Sigmoid colon (tissue), 7 donors: ENCODE data around the gene SNX21. TPM values are rescaled to one million over a fixed set of nuclear protein-coding genes. Genes with fewer than 3 reads are reported as not detected.

Source experiments
- DNase-seq: peaks from one replicate; pipeline ENCODE4 v3.0.0-alpha.2; 2019
- H3K27ac ChIP-seq, 4 donors: fragments of 200-600 bp; sonication (generic); one replicate each; pipeline ENCODE4 v1.5.1; 2016 to 2019; ENCODE audit warnings: mild to moderate bottlenecking in 1 of 4
- H3K27me3 ChIP-seq, 3 donors: fragments of 200-600 bp; sonication (generic); one replicate each; pipeline ENCODE4 v1.5.1; 2019; ENCODE audit warnings: mild to moderate bottlenecking in 1 of 3
- H3K36me3 ChIP-seq, 4 donors: fragments of 200-600 bp; sonication (generic); one replicate each; pipeline ENCODE4 v1.5.1; 2016 to 2019
- H3K4me1 ChIP-seq, 4 donors: fragments of 200-600 bp; sonication (generic); one replicate each; pipeline ENCODE4 v1.5.1; 2017 to 2019
- H3K4me3 ChIP-seq, 4 donors: fragments of 200-600 bp; sonication (generic); one replicate each; pipeline ENCODE4 v1.5.1; 2017 to 2019; ENCODE audit warnings: mild to moderate bottlenecking in 2 of 4, moderate library complexity in 1 of 4
- H3K9me3 ChIP-seq, 4 donors: fragments of 200-600 bp in 3 of 4; sonication (generic) in 3 of 4; one replicate each; pipeline versions ENCODE4 v1.5.1 to v1.6.1; 2013 to 2019
- EP300 ChIP-seq, 4 donors: sonication (generic); formaldehyde crosslinking; IDR thresholded peaks; one replicate each; pipeline ENCODE4 v1.6.1; 2017; ENCODE audit warnings: antibody characterized with exemption in 4 of 4
- POLR2A ChIP-seq, 2 donors: fragments of 450-650 bp; IDR thresholded peaks; one replicate each; pipeline ENCODE4 v1.6.1; 2016; ENCODE audit warnings: antibody characterized with exemption in 2 of 2, mild to moderate bottlenecking in 2 of 2, moderate library complexity in 2 of 2
- POLR2AphosphoS5 ChIP-seq, 4 donors: sonication (generic); formaldehyde crosslinking; IDR thresholded peaks; one replicate each; pipeline ENCODE4 v1.6.1; 2017; ENCODE audit warnings: antibody characterized with exemption in 4 of 4
- WGBS, 2 donors: extraction: QIAGEN DNeasy Blood & Tissue Kit; methylation state at CpG; one replicate each; pipeline ENCODE4 v1.1.7; 2013; 5-methylcytosine and 5-hydroxymethylcytosine counted together
- intact Hi-C: fragments of 100-400 bp; cut with DNase I; formaldehyde crosslinking; loops from one replicate; pipeline ENCODE4 v1.15.1; 2023
- polyA plus RNA-seq, 3 donors: library from polyadenylated mRNA; stranded (reverse); fragments of 200-250 nt; gene quantifications; one replicate each; pipeline ENCODE4 v1.2.3, GENCODE V29; 2013
- total RNA-seq, 4 donors: library from RNA; depleted of rRNA; stranded (reverse); fragments of >200 nt; gene quantifications; one replicate each; pipeline ENCODE4 v1.1.0, GENCODE V29; 2016
- TF ChIP-seq, protein P1 (sequence below), 4 experiments: fragments of 450-650 bp in 3 of 4; fragments of 200-600 bp in 1 of 4; IDR thresholded peaks; one replicate each; pipeline ENCODE4 v1.5.1; 2016 to 2019; ENCODE audit warnings: antibody characterized with exemption in 4 of 4, mild to moderate bottlenecking in 3 of 4, moderate library complexity in 2 of 4
- donor health status: healthy with polysubstance abuse.
- donor health status: Bipolar disorder and iron deficiency.
- donor health status: healthy.

SNX21 gene
- total and polyA plus RNA-seq, 7 donors, result 10.4 to 82.5 (median 46.7) TPM

DNA sequence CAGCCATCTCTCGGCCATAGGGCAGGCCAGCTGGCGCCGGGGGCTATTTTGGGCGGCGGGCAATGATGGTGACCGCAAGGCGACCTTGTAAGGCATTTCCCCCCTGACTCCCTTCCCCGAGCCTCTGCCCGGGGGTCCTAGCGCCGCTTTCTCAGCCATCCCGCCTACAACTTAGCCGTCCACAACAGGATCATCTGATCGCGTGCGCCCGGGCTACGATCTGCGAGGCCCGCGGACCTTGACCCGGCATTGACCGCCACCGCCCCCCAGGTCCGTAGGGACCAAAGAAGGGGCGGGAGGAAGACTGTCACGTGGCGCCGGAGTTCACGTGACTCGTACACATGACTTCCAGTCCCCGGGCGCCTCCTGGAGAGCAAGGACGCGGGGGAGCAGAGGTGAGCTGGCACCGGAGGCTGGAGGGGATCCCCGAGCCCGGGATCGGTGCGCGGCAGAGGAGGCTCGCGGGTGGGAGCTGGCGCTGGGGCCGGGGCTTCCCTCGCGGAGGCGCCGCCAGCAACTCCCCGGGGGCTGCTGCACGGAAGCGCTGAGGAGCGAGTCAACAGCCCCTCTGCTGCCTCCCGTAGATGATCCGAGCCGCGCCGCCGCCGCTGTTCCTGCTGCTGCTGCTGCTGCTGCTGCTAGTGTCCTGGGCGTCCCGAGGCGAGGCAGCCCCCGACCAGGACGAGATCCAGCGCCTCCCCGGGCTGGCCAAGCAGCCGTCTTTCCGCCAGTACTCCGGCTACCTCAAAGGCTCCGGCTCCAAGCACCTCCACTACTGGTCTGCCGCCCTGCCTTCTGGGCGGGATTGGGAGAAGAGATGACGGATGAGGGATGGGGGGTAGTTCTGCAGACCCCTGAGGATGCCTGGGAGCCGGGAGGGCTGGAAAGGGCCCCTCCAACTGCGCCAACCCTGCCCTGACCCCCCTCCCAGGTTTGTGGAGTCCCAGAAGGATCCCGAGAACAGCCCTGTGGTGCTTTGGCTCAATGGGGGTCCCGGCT is 57.7 kb downstream of the SNX21 start, which contains the start of the genes CTSA and NEURL2:
Gene CTSA (plus strand): TSS at position 351 of the 999 bp plus-strand sequence. CDS start 234 bp downstream, at position 585.
Gene NEURL2 (minus strand): TSS at position 224 of the 999 bp plus-strand sequence. CDS start 217 bp downstream, at position 7.
- Histone ChIP-seq H3K27ac (peak within 1 kb of the TSS; percentile 89 to 93 (median 91)), H3K4me3 (peak within 1 kb of the TSS; percentile 57 to 95 (median 81)), H3K4me1 (peaks cover 0 to 40% (median 29%) of the 10 kb centered on the region in 4 donors), H3K9me3 (no peaks in the 10 kb centered on the region), H3K27me3 (no peaks in the 10 kb centered on the region), H3K36me3 (peaks cover 7 to 53% (median 22%) of the 10 kb centered on the region in 4 donors)
- WGBS, 2 donors, result 0 to 1% methylated on average over 78 of the region's 78 CpGs
- TF ChIP-seq POLR2AphosphoS5 (IDR thresholded peaks at IDR 0.05) (peak; percentile 70 to 93 (median 86)), EP300 (IDR thresholded peaks at IDR 0.05) (peak in 1 of 4 donors; percentile 23), POLR2A (IDR thresholded peaks at IDR 0.05) (peak; percentile 32 to 42)
- TF ChIP-seq, protein P1, sequence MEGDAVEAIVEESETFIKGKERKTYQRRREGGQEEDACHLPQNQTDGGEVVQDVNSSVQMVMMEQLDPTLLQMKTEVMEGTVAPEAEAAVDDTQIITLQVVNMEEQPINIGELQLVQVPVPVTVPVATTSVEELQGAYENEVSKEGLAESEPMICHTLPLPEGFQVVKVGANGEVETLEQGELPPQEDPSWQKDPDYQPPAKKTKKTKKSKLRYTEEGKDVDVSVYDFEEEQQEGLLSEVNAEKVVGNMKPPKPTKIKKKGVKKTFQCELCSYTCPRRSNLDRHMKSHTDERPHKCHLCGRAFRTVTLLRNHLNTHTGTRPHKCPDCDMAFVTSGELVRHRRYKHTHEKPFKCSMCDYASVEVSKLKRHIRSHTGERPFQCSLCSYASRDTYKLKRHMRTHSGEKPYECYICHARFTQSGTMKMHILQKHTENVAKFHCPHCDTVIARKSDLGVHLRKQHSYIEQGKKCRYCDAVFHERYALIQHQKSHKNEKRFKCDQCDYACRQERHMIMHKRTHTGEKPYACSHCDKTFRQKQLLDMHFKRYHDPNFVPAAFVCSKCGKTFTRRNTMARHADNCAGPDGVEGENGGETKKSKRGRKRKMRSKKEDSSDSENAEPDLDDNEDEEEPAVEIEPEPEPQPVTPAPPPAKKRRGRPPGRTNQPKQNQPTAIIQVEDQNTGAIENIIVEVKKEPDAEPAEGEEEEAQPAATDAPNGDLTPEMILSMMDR (IDR thresholded peaks at IDR 0.05), result no peak
- intact Hi-C loops, result loop anchor here (1.0 to 5.0 kb wide), 5 partner anchors 19 to 92 kb away; partner anchors contain the start of genes PCIF1, SNX21 and ZNF335
- peak; percentile 98 for DNase-seq

DNA sequence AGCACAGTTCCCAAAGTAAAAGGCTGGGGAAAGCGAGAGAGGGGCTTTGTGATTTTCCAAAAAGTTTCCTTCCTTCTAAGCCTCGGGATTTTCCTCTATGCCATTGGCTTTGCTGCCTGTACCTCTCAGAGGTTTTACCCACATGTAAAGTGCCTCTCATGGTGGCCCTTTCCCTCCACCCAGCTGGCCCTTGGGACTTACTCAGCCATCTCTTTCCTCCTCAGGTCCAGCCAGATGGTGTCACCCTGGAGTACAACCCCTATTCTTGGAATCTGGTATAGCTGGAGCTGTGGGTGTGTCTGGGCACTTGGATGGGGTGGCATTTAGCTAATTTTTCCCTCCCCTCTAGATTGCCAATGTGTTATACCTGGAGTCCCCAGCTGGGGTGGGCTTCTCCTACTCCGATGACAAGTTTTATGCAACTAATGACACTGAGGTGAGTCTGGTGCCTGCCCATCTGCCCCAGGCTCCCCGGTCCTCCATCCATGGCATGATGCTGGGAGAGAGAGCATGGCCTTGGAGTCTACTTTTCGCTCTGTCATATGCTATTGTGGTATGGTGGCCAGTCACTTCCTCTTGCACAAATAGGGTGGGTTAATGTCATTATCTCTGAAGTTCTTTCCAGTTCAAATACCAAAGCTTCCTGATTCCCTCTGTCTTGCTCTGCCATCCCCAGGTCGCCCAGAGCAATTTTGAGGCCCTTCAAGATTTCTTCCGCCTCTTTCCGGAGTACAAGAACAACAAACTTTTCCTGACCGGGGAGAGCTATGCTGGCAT is 58.6 kb downstream of the SNX21 start:
- DNase-seq, result peak; percentile 59
- peak overlapping the region in 3 of 4 donors; percentile 89 to 93 (median 91) for H3K27ac ChIP-seq
- TF ChIP-seq EP300 (IDR thresholded peaks at IDR 0.05) (no peak), POLR2A (IDR thresholded peaks at IDR 0.05) (no peak), POLR2AphosphoS5 (IDR thresholded peaks at IDR 0.05) (no peak)
- TF ChIP-seq, protein P1 (IDR thresholded peaks at IDR 0.05), result no peak
- no peaks in the 10 kb centered on the region for H3K9me3 ChIP-seq
- intact Hi-C loops, result loop anchor here (5.0 kb wide), 1 partner anchor 60 kb away; the partner anchor contains the start of gene SNX21
- 67 to 79% methylated on average over 9 of the region's 9 CpGs for WGBS, 2 donors
- H3K4me1 ChIP-seq, result peaks cover 0 to 40% (median 29%) of the 10 kb centered on the region in 4 donors
- peaks cover 15 to 53% (median 30%) of the 10 kb centered on the region in 4 donors for H3K36me3 ChIP-seq
- H3K4me3 ChIP-seq, result peak overlapping the region; percentile 57 to 95 (median 81)
- no peaks in the 10 kb centered on the region for H3K27me3 ChIP-seq

Other genes with a start within 250 kb of the SNX21 start
- not detected for gene WFDC10A, start 204.1 kb upstream of the SNX21 start, total RNA-seq
- gene WFDC10A, start 204.1 kb upstream of the SNX21 start, polyA plus RNA-seq, result not detected
- not detected for gene WFDC9, start 202.5 kb upstream of the SNX21 start, total RNA-seq
- not detected for gene WFDC9, start 202.5 kb upstream of the SNX21 start, polyA plus RNA-seq
- gene WFDC11, start 163.6 kb upstream of the SNX21 start, total RNA-seq, result not detected
- gene WFDC11, start 163.6 kb upstream of the SNX21 start, polyA plus RNA-seq, result not detected
- not detected for gene WFDC13, start 131.8 kb upstream of the SNX21 start, total RNA-seq
- gene WFDC13, start 131.8 kb upstream of the SNX21 start, polyA plus RNA-seq, result not detected
- gene WFDC10B, start 128.8 kb upstream of the SNX21 start, total RNA-seq, result not detected
- gene WFDC10B, start 128.8 kb upstream of the SNX21 start, polyA plus RNA-seq, result under 1 TPM in 1 of 3 donors, not detected in 2; 0.52 TPM
- not detected for gene SPINT4, start 111.5 kb upstream of the SNX21 start, total RNA-seq
- gene SPINT4, start 111.5 kb upstream of the SNX21 start, polyA plus RNA-seq, result not detected
- 1 to 10 TPM in 3 of 4 donors, not detected in 1; 2.9 to 7.7 (median 3.9) TPM for gene WFDC3, start 41.9 kb upstream of the SNX21 start, total RNA-seq
- gene WFDC3, start 41.9 kb upstream of the SNX21 start, polyA plus RNA-seq, result 10 to 100 TPM in 2 of 3 donors, 1 to 10 TPM in 1; 4.6 to 19.2 (median 13.9) TPM
- gene DNTTIP1, start 41.8 kb upstream of the SNX21 start, total RNA-seq, result 10 to 100 TPM; 33.0 to 59.9 (median 40.6) TPM
- 100 to 1,000 TPM in 1 of 3 donors, 10 to 100 TPM in 2; 51.9 to 107 (median 71.4) TPM for gene DNTTIP1, start 41.8 kb upstream of the SNX21 start, polyA plus RNA-seq
- 1 to 10 TPM in 1 of 4 donors, not detected in 3; 3.3 TPM for gene UBE2C, start 21.2 kb upstream of the SNX21 start, total RNA-seq
- 10 to 100 TPM; 12.6 to 90.3 (median 29.6) TPM for gene UBE2C, start 21.2 kb upstream of the SNX21 start, polyA plus RNA-seq
- 1 to 10 TPM in 1 of 4 donors, under 1 TPM in 1, not detected in 2; 0.95 to 1.6 TPM for gene TNNC2, start 6.5 kb upstream of the SNX21 start, total RNA-seq
- gene TNNC2, start 6.5 kb upstream of the SNX21 start, polyA plus RNA-seq, result 10 to 100 TPM in 2 of 3 donors, 1 to 10 TPM in 1; 2.9 to 15.6 (median 10.2) TPM
- gene ACOT8, start 23.6 kb downstream of the SNX21 start, total RNA-seq, result 10 to 100 TPM; 28.5 to 42.5 (median 35.0) TPM
- 100 to 1,000 TPM in 1 of 3 donors, 10 to 100 TPM in 2; 51.0 to 131 (median 80.5) TPM for gene ACOT8, start 23.6 kb downstream of the SNX21 start, polyA plus RNA-seq
- gene ZSWIM3, start 23.8 kb downstream of the SNX21 start, total RNA-seq, result 1 to 10 TPM; 1.7 to 3.5 (median 2.9) TPM
- 1 to 10 TPM; 2.4 to 3.5 (median 2.5) TPM for gene ZSWIM3, start 23.8 kb downstream of the SNX21 start, polyA plus RNA-seq
- gene ZSWIM1, start 47.4 kb downstream of the SNX21 start, total RNA-seq, result 1 to 10 TPM; 6.4 to 9.4 (median 7.1) TPM
- gene ZSWIM1, start 47.4 kb downstream of the SNX21 start, polyA plus RNA-seq, result 1 to 10 TPM; 3.6 to 6.5 (median 3.9) TPM
- gene SPATA25, start 53.8 kb downstream of the SNX21 start, total RNA-seq, result 1 to 10 TPM; 1.6 to 7.5 (median 3.0) TPM
- 1 to 10 TPM in 1 of 3 donors, not detected in 2; 1.7 TPM for gene SPATA25, start 53.8 kb downstream of the SNX21 start, polyA plus RNA-seq
- gene NEURL2, start 57.4 kb downstream of the SNX21 start, total RNA-seq, result 10 to 100 TPM; 18.9 to 25.8 (median 20.3) TPM
- 1 to 10 TPM; 1.8 to 4.6 (median 3.9) TPM for gene NEURL2, start 57.4 kb downstream of the SNX21 start, polyA plus RNA-seq
- gene CTSA, start 57.5 kb downstream of the SNX21 start, total RNA-seq, result 10 to 100 TPM; 45.7 to 79.5 (median 56.7) TPM
- gene CTSA, start 57.5 kb downstream of the SNX21 start, polyA plus RNA-seq, result 100 to 1,000 TPM in 2 of 3 donors, 10 to 100 TPM in 1; 64.9 to 203 (median 169) TPM
- 100 to 1,000 TPM in 3 of 4 donors, 10 to 100 TPM in 1; 68.7 to 296 (median 156) TPM for gene PLTP, start 78.4 kb downstream of the SNX21 start, total RNA-seq
- gene PLTP, start 78.4 kb downstream of the SNX21 start, polyA plus RNA-seq, result 10 to 100 TPM; 36.6 to 52.0 (median 47.4) TPM
- gene PCIF1, start 100.9 kb downstream of the SNX21 start, total RNA-seq, result 10 to 100 TPM; 31.4 to 39.3 (median 32.5) TPM
- gene PCIF1, start 100.9 kb downstream of the SNX21 start, polyA plus RNA-seq, result 10 to 100 TPM; 26.4 to 37.8 (median 27.2) TPM
- 10 to 100 TPM; 12.0 to 24.4 (median 14.9) TPM for gene ZNF335, start 138.4 kb downstream of the SNX21 start, total RNA-seq
- 10 to 100 TPM in 1 of 3 donors, 1 to 10 TPM in 2; 5.4 to 17.1 (median 5.5) TPM for gene ZNF335, start 138.4 kb downstream of the SNX21 start, polyA plus RNA-seq
- gene MMP9, start 175.1 kb downstream of the SNX21 start, total RNA-seq, result under 1 TPM in 1 of 4 donors, not detected in 3; 0.27 TPM
- 10 to 100 TPM in 1 of 3 donors, 1 to 10 TPM in 1, under 1 TPM in 1; 0.60 to 27.1 (median 2.5) TPM for gene MMP9, start 175.1 kb downstream of the SNX21 start, polyA plus RNA-seq
- under 1 TPM in 1 of 4 donors, not detected in 3; 0.14 TPM for gene SLC12A5, start 195.4 kb downstream of the SNX21 start, total RNA-seq
- 1 to 10 TPM in 1 of 3 donors, not detected in 2; 1.4 TPM for gene SLC12A5, start 195.4 kb downstream of the SNX21 start, polyA plus RNA-seq